Ectodermal cell (in vitro differentiated cells): ENCODE results near the gene SUN2.

Experiments
- H3K27ac ChIP-seq: 2 replicates; pipeline ENCODE4 v1.7.0; 2013; ENCODE audit warnings: mild to moderate bottlenecking, low read depth, low read length; ENCODE audit not compliant: insufficient read depth, poor library complexity, severe bottlenecking
- H3K27me3 ChIP-seq: 2 replicates; pipeline ENCODE4 v1.7.0; 2013; ENCODE audit warnings: mild to moderate bottlenecking, low read length; ENCODE audit not compliant: insufficient read depth, control insufficient read depth, poor library complexity, severe bottlenecking
- H3K36me3 ChIP-seq: one replicate; pipeline ENCODE4 v1.7.0; 2013; ENCODE audit warnings: low read length; ENCODE audit not compliant: control insufficient read depth, insufficient read depth
- H3K4me1 ChIP-seq: one replicate; pipeline ENCODE4 v1.7.0; 2013; ENCODE audit warnings: low read length; ENCODE audit not compliant: control insufficient read depth, insufficient read depth
- H3K4me3 ChIP-seq: 2 replicates; pipeline ENCODE4 v1.7.0; 2013; ENCODE audit warnings: low read depth, low read length, control low read depth; ENCODE audit not compliant: insufficient read depth
- H3K9me3 ChIP-seq: 2 replicates; pipeline ENCODE4 v1.7.0; 2013; ENCODE audit warnings: mild to moderate bottlenecking, low read length, moderate library complexity; ENCODE audit not compliant: control insufficient read depth
- WGBS, 2 experiments: methylation state at CpG; one replicate each; pipeline ENCODE4 v1.1.7; 2013; ENCODE audit warnings: missing lambda C conversion rate in 2 of 2; 5-methylcytosine and 5-hydroxymethylcytosine counted together

SUN2 gene

DNA sequence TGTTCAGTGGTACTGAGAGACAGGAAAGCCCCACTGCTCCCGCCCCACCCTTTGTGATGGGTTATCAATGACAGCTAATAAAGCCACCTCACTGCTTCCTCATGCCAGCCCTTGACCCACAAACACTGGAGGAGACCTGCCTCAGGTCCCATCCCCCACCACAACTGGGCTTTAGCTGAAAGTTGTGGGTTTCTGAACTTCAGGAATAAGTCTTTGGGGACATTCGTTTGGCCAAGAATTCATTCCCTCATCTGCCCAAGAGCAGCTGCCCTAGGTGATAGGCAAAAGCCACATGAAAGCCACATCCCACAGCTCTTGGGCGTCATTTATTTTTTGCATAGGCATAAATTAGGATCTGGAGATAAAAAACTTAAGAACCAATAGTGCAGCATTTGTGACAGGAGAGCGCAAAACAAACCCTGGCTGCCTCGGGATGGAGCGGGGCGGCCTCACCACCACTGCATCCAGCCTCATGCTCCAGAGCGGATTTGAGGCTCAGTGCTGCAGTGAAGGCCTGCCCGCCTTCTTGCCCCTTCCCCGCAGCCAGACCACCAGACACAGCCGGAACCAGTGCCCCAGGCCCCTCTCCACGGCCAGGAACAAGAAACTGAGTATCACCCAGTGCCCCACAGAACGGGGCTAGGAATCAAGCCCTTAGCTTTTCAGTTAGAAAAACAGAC lies 21.2 kb downstream of the SUN2 start:
- 90 to 93% methylated on average over 13 of the region's 13 CpGs for WGBS, 2 experiments
- H3K4me3 ChIP-seq: no peak overlapping the region
- peaks cover 21% of the 10 kb centered on the region for H3K36me3 ChIP-seq
- H3K27ac ChIP-seq: no peak overlapping the region
- no peaks in the 10 kb centered on the region for H3K9me3 ChIP-seq
- H3K27me3 ChIP-seq: no peaks in the 10 kb centered on the region
- H3K4me1 ChIP-seq: no peaks in the 10 kb centered on the region

DNA sequence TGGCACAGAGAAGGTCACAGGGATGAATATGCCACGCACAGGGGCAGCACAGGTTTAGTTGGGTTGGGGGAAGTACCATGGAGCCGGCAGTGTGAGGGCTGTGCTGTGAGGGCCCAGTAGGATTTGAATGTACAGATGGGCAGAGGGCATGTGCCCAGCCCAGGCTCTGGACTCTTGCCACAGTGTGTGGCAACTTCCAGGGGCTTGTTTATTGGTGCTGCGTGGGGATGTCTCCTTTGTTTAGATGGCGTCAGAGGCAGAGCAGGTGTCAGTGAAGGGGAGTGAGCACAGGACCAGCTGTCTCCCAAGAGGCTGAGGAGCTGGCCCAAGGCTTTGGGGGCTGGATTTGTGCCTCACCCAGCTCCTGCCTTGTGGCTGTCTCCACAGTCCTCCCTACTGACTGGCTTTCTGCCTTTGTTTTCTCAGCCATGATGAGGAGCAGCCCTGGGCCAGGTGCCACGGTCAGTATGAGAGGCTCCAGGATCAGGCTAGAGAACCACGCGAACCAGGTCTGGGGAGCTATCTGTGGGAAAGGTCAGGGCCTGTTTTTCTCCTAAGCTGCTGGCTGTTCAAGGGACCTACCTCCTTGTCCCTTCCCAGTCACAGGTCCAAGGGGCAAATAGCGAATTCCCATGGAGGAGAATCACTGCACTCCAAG lies 21.9 kb downstream of the SUN2 start:
- Histone ChIP-seq H3K4me1 (no peaks in the 10 kb centered on the region), H3K9me3 (no peaks in the 10 kb centered on the region), H3K27me3 (no peaks in the 10 kb centered on the region), H3K36me3 (peaks cover 25% of the 10 kb centered on the region), H3K4me3 (no peak overlapping the region), H3K27ac (no peak overlapping the region)
- WGBS, 2 experiments: 95% methylated on average over 8 of the region's 8 CpGs

DNA sequence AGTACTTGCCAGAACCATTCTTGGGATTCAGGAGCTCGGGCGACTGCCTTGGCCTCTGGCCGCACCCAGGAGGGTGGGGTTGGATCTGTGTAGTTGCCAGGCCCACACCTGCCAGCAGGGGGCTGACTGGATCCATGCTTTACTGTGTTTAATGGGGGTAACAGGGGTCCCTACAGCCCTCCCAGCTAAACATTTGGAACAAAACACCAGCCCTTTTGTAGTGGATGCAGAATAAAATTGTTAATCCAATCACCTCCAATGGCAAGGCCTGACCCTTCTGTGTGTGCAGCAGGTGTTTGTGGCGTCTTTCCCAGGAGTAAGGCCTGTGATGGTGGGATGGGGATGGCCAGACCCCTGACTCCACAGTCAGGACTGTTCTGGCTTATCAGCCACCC lies 22.5 kb downstream of the SUN2 start:
- no peaks in the 10 kb centered on the region for H3K9me3 ChIP-seq
- no peak overlapping the region for H3K27ac ChIP-seq
- no peaks in the 10 kb centered on the region for H3K4me1 ChIP-seq
- no peaks in the 10 kb centered on the region for H3K27me3 ChIP-seq
- 82 to 86% methylated on average over 4 of the region's 4 CpGs for WGBS, 2 experiments
- peaks cover 30% of the 10 kb centered on the region for H3K36me3 ChIP-seq
- H3K4me3 ChIP-seq: no peak overlapping the region

DNA sequence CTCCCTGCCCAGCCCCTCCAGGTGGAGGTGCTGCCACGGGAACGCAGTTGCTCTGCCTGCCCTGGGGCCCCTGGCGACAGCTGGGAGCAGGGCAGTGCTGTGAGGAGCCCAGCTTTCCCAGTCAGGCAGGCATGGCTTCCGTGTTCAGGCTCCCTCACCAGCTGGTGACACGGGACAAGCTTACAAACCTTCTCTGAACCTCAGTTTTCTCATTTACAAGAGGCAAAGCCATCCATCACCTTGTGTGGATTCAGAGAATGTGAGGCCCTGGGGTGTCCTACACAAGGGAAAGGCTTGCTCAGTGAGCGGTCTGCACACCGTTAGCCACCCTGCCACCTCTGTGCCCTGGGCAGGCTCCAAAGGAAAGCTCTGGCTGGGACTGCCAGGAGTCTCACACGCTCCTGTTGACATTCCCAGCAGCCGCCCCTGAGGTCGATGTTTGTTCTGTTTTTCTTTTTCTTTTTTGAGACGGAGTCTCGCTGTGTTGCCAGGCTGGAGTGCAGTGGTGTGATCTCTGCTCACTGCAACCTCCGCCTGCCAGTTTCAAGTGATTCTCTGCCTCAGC lies 23.5 kb downstream of the SUN2 start:
- WGBS, 2 experiments: 92 to 93% methylated on average over 13 of the region's 13 CpGs
- peaks cover 39% of the 10 kb centered on the region for H3K36me3 ChIP-seq
- no peaks in the 10 kb centered on the region for H3K4me1 ChIP-seq
- no peak overlapping the region for H3K27ac ChIP-seq
- H3K27me3 ChIP-seq: no peaks in the 10 kb centered on the region
- H3K9me3 ChIP-seq: no peaks in the 10 kb centered on the region
- H3K4me3 ChIP-seq: no peak overlapping the region

DNA sequence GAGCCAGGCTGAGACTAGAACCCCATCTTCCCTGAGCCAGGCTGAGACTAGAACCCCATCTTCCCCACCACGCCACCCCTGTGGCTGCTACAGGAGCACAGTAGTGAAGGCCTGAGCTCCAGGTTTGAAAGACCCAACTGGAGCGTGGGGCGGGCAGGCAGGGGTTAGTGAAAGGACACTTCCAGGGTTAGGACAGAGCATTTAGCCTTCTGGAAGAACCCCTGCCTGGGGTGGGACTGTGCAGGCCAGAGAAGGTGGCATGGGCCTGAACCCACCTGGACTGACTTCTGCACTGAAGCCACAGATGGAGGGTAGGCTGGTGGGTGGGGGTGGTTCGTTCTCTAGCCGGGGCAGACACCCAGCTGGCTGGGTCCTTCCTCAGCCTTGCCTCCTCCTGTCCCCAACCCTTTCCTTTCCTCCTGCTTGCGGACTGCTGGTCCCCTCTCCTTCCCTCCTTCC lies 24.1 kb downstream of the SUN2 start:
- H3K27me3 ChIP-seq: no peaks in the 10 kb centered on the region
- peaks cover 45% of the 10 kb centered on the region for H3K36me3 ChIP-seq
- H3K27ac ChIP-seq: no peak overlapping the region
- H3K9me3 ChIP-seq: no peaks in the 10 kb centered on the region
- 94 to 95% methylated on average over 6 of the region's 6 CpGs for WGBS, 2 experiments
- H3K4me3 ChIP-seq: no peak overlapping the region
- no peaks in the 10 kb centered on the region for H3K4me1 ChIP-seq

DNA sequence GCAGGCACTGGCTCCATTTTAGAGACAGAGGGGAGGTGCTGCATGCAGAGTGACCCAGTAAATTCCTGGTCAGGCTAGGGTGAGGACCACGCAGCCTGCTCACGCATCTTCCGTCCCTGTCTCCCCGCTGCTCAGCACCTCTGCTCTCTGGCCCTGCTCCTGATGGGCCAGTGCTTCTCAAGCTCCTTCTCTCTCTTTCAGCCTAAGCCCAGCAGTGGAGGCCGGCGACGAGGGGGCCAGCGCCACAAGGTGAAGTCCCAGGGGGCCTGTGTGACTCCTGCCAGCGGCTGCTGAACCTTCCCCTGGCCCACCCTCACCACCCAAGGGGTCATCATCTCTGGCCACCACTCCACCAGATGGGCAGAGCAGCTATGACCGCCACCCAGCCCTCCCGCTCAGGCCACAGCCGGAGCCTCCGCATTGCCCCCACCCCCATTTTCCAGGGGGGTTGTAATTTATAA lies 25.4 kb downstream of the SUN2 start:
- H3K27ac ChIP-seq: no peak overlapping the region
- H3K4me1 ChIP-seq: no peaks in the 10 kb centered on the region
- H3K36me3 ChIP-seq: peaks cover 58% of the 10 kb centered on the region
- H3K9me3 ChIP-seq: no peaks in the 10 kb centered on the region
- WGBS, 2 experiments: 94 to 96% methylated on average over 13 of the region's 13 CpGs
- no peaks in the 10 kb centered on the region for H3K27me3 ChIP-seq
- H3K4me3 ChIP-seq: no peak overlapping the region

DNA sequence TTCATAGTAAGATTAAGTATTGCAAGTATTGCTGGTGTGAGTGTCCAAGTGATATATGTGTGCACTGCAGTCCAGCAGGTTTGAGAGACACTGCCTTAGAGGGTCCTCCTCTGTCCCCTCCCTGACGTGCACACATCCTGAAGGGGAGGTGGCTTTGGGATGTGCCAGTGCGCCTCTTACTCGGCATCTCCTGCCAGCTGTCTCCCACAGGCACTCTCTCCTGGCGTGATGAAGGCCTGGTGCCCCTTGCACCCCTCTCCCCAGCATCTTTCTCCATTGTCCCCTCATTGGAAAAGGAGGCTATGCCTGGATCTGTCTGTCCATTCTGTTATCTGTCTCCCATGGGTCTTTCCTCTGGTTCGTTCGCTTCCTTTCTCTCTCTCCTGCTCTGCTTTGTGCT lies 25.9 kb downstream of the SUN2 start:
- no peak overlapping the region for H3K27ac ChIP-seq
- 95 to 97% methylated on average over 6 of the region's 6 CpGs for WGBS, 2 experiments
- H3K9me3 ChIP-seq: no peaks in the 10 kb centered on the region
- peaks cover 56% of the 10 kb centered on the region for H3K36me3 ChIP-seq
- H3K4me3 ChIP-seq: no peak overlapping the region
- H3K4me1 ChIP-seq: no peaks in the 10 kb centered on the region
- no peaks in the 10 kb centered on the region for H3K27me3 ChIP-seq

DNA sequence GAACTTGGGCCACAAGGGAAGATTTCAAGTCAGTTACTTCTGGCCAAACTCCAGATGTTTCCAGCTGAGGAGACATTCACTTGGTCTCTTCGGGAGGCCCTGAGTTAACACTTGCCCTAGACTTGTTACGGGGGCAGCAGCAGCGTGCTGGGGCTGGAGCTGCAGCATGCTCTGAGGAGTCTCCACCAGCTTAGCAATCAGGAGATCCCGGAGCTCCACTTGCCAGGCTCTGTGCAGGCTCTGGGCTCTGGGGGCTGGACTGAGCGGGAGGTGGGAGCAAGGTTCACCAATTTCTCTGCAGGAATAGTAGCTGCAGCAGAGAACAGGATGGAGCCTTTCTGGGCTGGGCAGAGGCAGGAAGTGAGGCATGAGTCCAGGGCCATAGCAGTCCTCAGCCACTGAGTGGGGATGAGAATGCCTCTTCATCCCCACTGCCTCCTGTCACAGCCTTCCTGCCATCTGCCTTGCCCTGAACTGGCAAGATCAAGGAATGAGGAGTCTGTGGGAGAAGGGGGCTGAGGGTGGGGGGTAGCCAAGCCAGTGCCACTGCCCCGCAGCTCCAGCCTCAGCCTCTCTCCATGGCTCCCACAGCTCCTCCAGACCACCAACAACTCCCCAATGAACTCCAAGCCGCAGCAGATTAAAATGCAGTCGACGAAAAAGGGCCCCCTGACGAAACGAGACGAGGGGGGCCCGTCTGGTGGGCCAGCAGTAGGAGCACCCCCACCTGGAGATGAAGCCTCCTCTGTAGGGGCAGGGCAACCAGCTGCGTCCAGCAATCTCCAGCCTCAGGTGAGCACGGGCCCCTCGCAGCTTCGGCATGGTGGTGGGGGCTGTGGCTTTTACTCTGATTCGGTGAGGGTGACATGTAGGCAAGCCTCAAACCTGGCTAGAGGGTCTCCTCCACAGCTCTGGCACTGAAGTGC lies 26.7 kb downstream of the SUN2 start:
- H3K27ac ChIP-seq: no peak overlapping the region
- H3K9me3 ChIP-seq: no peaks in the 10 kb centered on the region
- no peaks in the 10 kb centered on the region for H3K27me3 ChIP-seq
- H3K4me3 ChIP-seq: no peak overlapping the region
- H3K4me1 ChIP-seq: no peaks in the 10 kb centered on the region
- 94% methylated on average over 18 of the region's 18 CpGs for WGBS, 2 experiments
- H3K36me3 ChIP-seq: peaks cover 58% of the 10 kb centered on the region

DNA sequence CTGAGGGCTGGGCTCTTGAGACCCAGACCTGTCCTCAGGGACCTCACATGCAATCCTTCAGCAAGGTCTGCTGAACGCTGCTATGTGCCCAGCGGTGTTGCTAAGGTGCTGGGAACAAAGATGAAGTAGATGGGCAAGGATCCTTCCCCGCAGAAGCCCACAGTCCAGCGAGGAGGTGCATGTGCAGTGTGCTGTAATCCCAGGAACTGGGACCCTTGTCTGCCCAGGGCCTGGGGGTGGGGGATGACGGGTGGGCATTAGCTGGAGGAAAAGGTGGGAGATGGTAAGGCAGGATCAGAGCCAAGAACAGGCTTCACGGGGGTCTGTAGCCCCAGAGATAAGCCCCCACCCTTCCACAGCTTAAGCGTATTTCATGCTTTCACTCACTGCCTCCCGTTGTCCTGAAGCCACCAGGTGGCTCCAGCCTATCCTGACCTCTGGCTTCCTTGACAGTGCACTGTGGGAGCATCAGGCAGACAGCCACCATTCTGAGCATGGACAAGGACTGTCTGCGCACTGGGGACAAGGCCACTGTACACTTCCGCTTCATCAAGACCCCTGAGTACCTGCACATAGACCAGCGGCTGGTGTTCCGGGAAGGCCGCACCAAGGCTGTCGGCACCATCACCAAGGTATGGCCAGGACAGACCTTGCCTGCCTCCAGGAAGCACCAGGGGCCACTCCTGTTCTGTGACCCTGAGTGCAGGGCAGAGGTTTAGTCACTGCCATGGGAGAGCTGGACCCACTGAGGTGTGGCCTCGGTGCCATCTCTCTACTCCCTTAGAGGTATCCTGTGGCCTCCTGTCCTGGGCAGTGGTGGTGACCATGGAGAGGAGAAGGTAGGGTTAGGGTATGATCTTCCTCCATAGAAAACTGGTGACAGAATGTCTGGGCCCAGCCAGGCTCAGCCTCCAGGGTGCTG lies 28.0 kb downstream of the SUN2 start:
- no peak overlapping the region for H3K27ac ChIP-seq
- no peaks in the 10 kb centered on the region for H3K27me3 ChIP-seq
- peaks cover 71% of the 10 kb centered on the region for H3K36me3 ChIP-seq
- 95 to 98% methylated on average over 15 of the region's 15 CpGs for WGBS, 2 experiments
- no peaks in the 10 kb centered on the region for H3K9me3 ChIP-seq
- H3K4me3 ChIP-seq: no peak overlapping the region
- H3K4me1 ChIP-seq: no peaks in the 10 kb centered on the region
